ENCODE measurements around the gene MFSD11.
"Not testable (repeated sequence)": the region's sequence is repeated elsewhere in the genome, so short reads cannot be mapped to it uniquely, and the experiment has no call there.

MFSD11 gene

DNA sequence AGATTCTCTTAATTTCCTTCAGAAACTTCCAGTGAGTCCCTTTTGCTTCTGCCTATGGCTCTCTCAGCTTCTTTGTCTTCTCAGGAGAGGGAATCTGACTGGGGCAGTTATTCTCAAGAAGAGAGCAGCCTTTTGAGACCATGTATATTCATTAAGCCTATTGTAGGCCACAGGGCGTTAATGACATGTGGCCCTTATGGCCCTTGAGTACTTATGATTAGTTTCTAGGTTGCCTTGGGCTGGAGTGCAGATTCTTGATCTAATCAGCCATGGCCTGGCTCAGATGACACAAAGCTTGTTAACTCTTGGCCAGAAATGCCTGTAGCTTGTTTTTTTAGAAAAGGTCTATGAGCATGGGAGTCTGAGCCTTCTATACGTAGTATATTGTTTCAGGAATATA lies 17.4 kb downstream of the MFSD11 start:
- H3K4me3 ChIP-seq (ENCODE audit: low read depth, low read length), result no peak overlapping the region
- H3K36me3 ChIP-seq (ENCODE audit: control insufficient read depth, insufficient read depth, low read length), result peaks cover 16% of the 10 kb centered on the region
- no peaks in the 10 kb centered on the region for H3K27me3 ChIP-seq (ENCODE audit: control insufficient read depth, insufficient read depth, low read length)
- no peak overlapping the region for H3K27ac ChIP-seq (ENCODE audit: low read depth, low read length)
- no peaks in the 10 kb centered on the region for H3K4me1 ChIP-seq (ENCODE audit: control insufficient read depth, insufficient read depth, low read length)
- H3K9me3 ChIP-seq (ENCODE audit: control insufficient read depth, insufficient read depth, low read length), result no peaks in the 10 kb centered on the region
- H3K9ac ChIP-seq (ENCODE audit: low read depth, low read length), result no peak overlapping the region

DNA sequence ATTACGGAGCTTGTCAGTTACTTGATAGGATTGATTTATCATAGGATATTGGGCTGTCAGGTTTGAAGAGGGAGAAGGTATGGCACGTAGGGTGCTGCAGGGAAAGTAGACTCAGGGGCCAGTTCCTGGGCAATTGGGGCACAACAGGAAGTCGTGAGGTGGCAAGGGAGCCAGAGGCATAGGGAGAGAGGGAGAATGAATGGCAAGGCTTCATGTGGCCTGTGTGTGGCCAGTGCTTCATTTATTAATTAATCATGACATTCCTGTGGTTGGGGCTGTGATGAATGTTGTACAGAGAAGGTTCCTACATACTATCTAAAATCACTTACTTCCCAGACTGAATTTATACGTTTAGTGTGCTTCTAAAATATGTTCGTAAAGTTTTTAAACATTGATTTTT lies 19.3 kb downstream of the MFSD11 start:
- no peak overlapping the region for H3K27ac ChIP-seq (ENCODE audit: low read depth, low read length)
- no peaks in the 10 kb centered on the region for H3K27me3 ChIP-seq (ENCODE audit: control insufficient read depth, insufficient read depth, low read length)
- H3K4me1 ChIP-seq (ENCODE audit: control insufficient read depth, insufficient read depth, low read length), result no peaks in the 10 kb centered on the region
- H3K9me3 ChIP-seq (ENCODE audit: control insufficient read depth, insufficient read depth, low read length), result no peaks in the 10 kb centered on the region
- H3K9ac ChIP-seq (ENCODE audit: low read depth, low read length), result no peak overlapping the region
- H3K4me3 ChIP-seq (ENCODE audit: low read depth, low read length), result no peak overlapping the region
- peaks cover 16% of the 10 kb centered on the region for H3K36me3 ChIP-seq (ENCODE audit: control insufficient read depth, insufficient read depth, low read length)

DNA sequence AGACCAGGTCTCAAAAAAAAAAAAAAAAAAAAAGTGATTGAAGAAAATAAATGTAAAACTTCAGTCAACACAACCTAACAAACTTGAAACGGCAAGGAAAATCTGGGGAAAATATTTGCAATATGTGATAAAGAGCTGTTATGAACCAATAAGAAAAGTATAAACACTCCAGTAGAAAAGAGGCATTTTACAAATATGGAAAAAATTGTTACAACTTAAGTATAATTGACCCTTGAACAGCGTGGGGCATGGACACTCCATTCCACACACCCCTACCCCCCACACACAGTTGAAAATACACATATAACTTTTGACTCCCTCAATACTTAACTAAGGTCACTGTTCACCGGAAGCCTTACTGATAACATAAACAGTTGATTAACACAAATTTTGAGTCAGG lies 20.7 kb downstream of the MFSD11 start:
- H3K4me1 ChIP-seq (ENCODE audit: control insufficient read depth, insufficient read depth, low read length), result no peaks in the 10 kb centered on the region
- H3K4me3 ChIP-seq (ENCODE audit: low read depth, low read length), result no peak overlapping the region
- H3K27ac ChIP-seq (ENCODE audit: low read depth, low read length), result no peak overlapping the region
- H3K27me3 ChIP-seq (ENCODE audit: control insufficient read depth, insufficient read depth, low read length), result no peaks in the 10 kb centered on the region
- H3K9ac ChIP-seq (ENCODE audit: low read depth, low read length), result no peak overlapping the region
- H3K9me3 ChIP-seq (ENCODE audit: control insufficient read depth, insufficient read depth, low read length), result no peaks in the 10 kb centered on the region
- peaks cover 16% of the 10 kb centered on the region for H3K36me3 ChIP-seq (ENCODE audit: control insufficient read depth, insufficient read depth, low read length)

- Histone ChIP-seq H3K27ac (ENCODE audit: low read depth, low read length) (no peak overlapping the region), H3K9ac (ENCODE audit: low read depth, low read length) (no peak overlapping the region), H3K4me3 (ENCODE audit: low read depth, low read length) (no peak overlapping the region), H3K9me3 (ENCODE audit: control insufficient read depth, insufficient read depth, low read length) (no peaks in the 10 kb centered on the region), H3K4me1 (ENCODE audit: control insufficient read depth, insufficient read depth, low read length) (no peaks in the 10 kb centered on the region), H3K36me3 (ENCODE audit: control insufficient read depth, insufficient read depth, low read length) (peaks cover 26% of the 10 kb centered on the region; the same call in 1 of the 2 replicates), H3K27me3 (ENCODE audit: control insufficient read depth, insufficient read depth, low read length) (no peaks in the 10 kb centered on the region)
Observed at GRCh38 chr17:76772842-76773525, 35.1 kb downstream of the MFSD11 start.

GRCh38 chr17:76775021-76775600 lies 37.2 kb downstream of the MFSD11 start:
- H3K27me3 ChIP-seq (ENCODE audit: control insufficient read depth, insufficient read depth, low read length), result no peaks in the 10 kb centered on the region
- no peak overlapping the region for H3K27ac ChIP-seq (ENCODE audit: low read depth, low read length)
- H3K4me3 ChIP-seq (ENCODE audit: low read depth, low read length), result no peak overlapping the region
- H3K9ac ChIP-seq (ENCODE audit: low read depth, low read length), result no peak overlapping the region
- no peaks in the 10 kb centered on the region for H3K9me3 ChIP-seq (ENCODE audit: control insufficient read depth, insufficient read depth, low read length)
- no peaks in the 10 kb centered on the region for H3K4me1 ChIP-seq (ENCODE audit: control insufficient read depth, insufficient read depth, low read length)
- peaks cover 36% of the 10 kb centered on the region for H3K36me3 ChIP-seq (ENCODE audit: control insufficient read depth, insufficient read depth, low read length)

DNA sequence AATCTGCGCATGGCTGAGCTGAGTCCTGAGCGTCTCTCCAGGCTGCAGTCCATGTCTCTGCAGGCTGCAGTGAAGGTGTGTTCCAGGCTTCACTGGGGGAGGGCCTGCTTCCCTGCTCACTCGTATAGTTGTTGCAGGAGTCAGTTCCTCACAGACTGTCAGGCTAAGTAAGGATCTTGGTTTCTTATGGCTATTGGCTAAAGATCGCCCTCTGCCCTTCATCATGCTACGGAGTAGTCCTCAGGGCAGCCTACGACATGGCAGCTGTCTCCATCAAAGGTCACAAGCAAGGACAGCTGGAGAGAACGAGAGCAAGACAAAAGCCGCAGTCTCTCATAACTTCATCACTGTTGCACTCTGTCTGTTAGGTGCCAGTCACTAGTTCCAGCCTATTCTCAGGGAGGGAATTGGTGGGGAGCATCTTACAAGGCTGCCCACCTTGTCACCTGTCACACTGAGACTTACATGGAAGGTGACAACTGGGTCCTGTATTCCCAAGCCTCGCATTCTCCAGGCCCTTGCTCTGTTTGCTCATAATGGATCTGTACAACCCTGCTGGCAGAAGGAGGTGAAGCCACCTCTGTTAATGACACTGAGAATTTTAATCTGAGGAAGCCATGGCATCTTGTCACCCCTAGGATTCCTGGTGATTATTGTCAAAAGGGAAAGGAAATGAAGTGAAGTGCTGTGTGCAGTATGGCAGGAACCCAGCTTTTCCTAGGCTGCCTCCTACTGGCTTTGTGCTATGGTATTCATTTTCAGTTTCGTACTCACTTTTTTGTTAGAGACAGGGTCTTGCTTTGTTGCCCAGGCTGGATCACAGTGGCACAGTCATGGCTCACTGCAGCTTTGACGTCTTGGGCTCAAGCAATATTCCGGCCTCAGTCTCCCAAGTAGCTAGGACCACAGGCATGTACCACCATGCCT lies 43.4 kb downstream of the MFSD11 start:
- Histone ChIP-seq H3K27ac (ENCODE audit: low read depth, low read length) (no peak overlapping the region), H3K9ac (ENCODE audit: low read depth, low read length) (no peak overlapping the region), H3K27me3 (ENCODE audit: control insufficient read depth, insufficient read depth, low read length) (no peaks in the 10 kb centered on the region), H3K9me3 (ENCODE audit: control insufficient read depth, insufficient read depth, low read length) (no peaks in the 10 kb centered on the region), H3K36me3 (ENCODE audit: control insufficient read depth, insufficient read depth, low read length) (peaks cover 18% of the 10 kb centered on the region), H3K4me1 (ENCODE audit: control insufficient read depth, insufficient read depth, low read length) (no peaks in the 10 kb centered on the region), H3K4me3 (ENCODE audit: low read depth, low read length) (no peak overlapping the region)

DNA sequence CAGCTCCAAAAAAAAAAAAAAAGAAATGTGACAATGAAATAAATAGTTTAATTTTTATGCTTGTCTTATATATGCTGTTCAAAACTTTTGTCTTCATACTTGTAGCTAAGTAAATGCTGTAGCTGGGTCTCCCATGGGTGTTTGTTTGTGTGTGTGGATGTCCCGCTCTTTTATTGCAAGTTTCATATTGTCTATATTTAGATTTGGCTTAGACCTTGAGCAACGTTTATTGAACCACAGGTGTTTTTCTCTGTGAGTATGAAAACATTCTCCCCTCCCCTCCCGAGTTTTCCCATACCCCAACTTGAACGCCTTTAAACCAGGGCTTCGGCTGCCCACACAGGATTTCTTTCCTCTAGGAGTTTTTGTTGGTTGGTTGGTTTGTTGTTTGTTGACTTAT lies 45.2 kb downstream of the MFSD11 start:
- no peak overlapping the region for H3K9ac ChIP-seq (ENCODE audit: low read depth, low read length)
- no peak overlapping the region for H3K4me3 ChIP-seq (ENCODE audit: low read depth, low read length)
- H3K36me3 ChIP-seq (ENCODE audit: control insufficient read depth, insufficient read depth, low read length), result peaks cover 13% of the 10 kb centered on the region
- H3K27me3 ChIP-seq (ENCODE audit: control insufficient read depth, insufficient read depth, low read length), result no peaks in the 10 kb centered on the region
- no peak overlapping the region for H3K27ac ChIP-seq (ENCODE audit: low read depth, low read length)
- no peaks in the 10 kb centered on the region for H3K4me1 ChIP-seq (ENCODE audit: control insufficient read depth, insufficient read depth, low read length)
- no peaks in the 10 kb centered on the region for H3K9me3 ChIP-seq (ENCODE audit: control insufficient read depth, insufficient read depth, low read length)

GRCh38 chr17:76784926-76785325 lies 47.0 kb downstream of the MFSD11 start:
- Histone ChIP-seq H3K36me3 (ENCODE audit: control insufficient read depth, insufficient read depth, low read length) (peaks cover 5% of the 10 kb centered on the region; the same call in 1 of the 2 replicates), H3K9me3 (ENCODE audit: control insufficient read depth, insufficient read depth, low read length) (no peaks in the 10 kb centered on the region), H3K4me1 (ENCODE audit: control insufficient read depth, insufficient read depth, low read length) (no peaks in the 10 kb centered on the region), H3K27ac (ENCODE audit: low read depth, low read length) (no peak overlapping the region), H3K4me3 (ENCODE audit: low read depth, low read length) (no peak overlapping the region), H3K27me3 (ENCODE audit: control insufficient read depth, insufficient read depth, low read length) (no peaks in the 10 kb centered on the region), H3K9ac (ENCODE audit: low read depth, low read length) (no peak overlapping the region)

GRCh38 chr17:76787866-76788265 lies 49.9 kb downstream of the MFSD11 start:
- not testable (repeated sequence) for H3K27ac ChIP-seq (ENCODE audit: low read depth, low read length); H3K9me3 ChIP-seq (ENCODE audit: control insufficient read depth, insufficient read depth, low read length); H3K27me3 ChIP-seq (ENCODE audit: control insufficient read depth, insufficient read depth, low read length); H3K36me3 ChIP-seq (ENCODE audit: control insufficient read depth, insufficient read depth, low read length); H3K4me1 ChIP-seq (ENCODE audit: control insufficient read depth, insufficient read depth, low read length); H3K9ac ChIP-seq (ENCODE audit: low read depth, low read length); H3K4me3 ChIP-seq (ENCODE audit: low read depth, low read length)

- no peaks in the 10 kb centered on the region for H3K36me3 ChIP-seq (ENCODE audit: control insufficient read depth, insufficient read depth, low read length)
- no peak overlapping the region for H3K9ac ChIP-seq (ENCODE audit: low read depth, low read length)
- H3K4me1 ChIP-seq (ENCODE audit: control insufficient read depth, insufficient read depth, low read length), result no peaks in the 10 kb centered on the region
- no peak overlapping the region for H3K27ac ChIP-seq (ENCODE audit: low read depth, low read length)
- H3K9me3 ChIP-seq (ENCODE audit: control insufficient read depth, insufficient read depth, low read length), result no peaks in the 10 kb centered on the region
- H3K27me3 ChIP-seq (ENCODE audit: control insufficient read depth, insufficient read depth, low read length), result no peaks in the 10 kb centered on the region
- H3K4me3 ChIP-seq (ENCODE audit: low read depth, low read length), result no peak overlapping the region
Observed at GRCh38 chr17:76789235-76789788, 51.4 kb downstream of the MFSD11 start.
